Vagina (tissue), 2 donors: ENCODE results near the gene CFDP1. TPM values are rescaled to one million over a fixed set of nuclear protein-coding genes. Genes with fewer than 3 reads are reported as not detected.
A peak's percentile ranks its signal among the peaks of the same experiment; 100 is the strongest.

Experiments used
- DNase-seq, 2 donors: peaks; one replicate each; pipeline ENCODE4 v3.0.0-alpha.2; 2017; ENCODE audit errors: extremely low spot score in 2 of 2
- H3K27ac ChIP-seq: fragments of 200-600 bp; sonication (generic); one replicate; pipeline ENCODE4 v1.5.1; 2019
- H3K27me3 ChIP-seq: fragments of 200-600 bp; sonication (generic); one replicate; pipeline ENCODE4 v1.5.1; 2019
- H3K36me3 ChIP-seq, 2 donors: fragments of 200-600 bp; sonication (generic); one replicate each; pipeline ENCODE4 v1.5.1; 2017 to 2019
- H3K4me1 ChIP-seq: fragments of 200-600 bp; sonication (generic); one replicate; pipeline ENCODE4 v1.5.1; 2019
- H3K4me3 ChIP-seq, 2 donors: fragments of 200-600 bp; sonication (generic); 1 replicate in 1 of 2; 2 replicates in 1 of 2; pipeline ENCODE4 v1.5.1; 2016 to 2019
- H3K9me3 ChIP-seq: fragments of 200-600 bp; sonication (generic); one replicate; pipeline ENCODE4 v1.5.1; 2019
- POLR2A ChIP-seq, 2 donors: fragments of 450-650 bp; IDR thresholded peaks; one replicate each; pipeline ENCODE4 v1.6.1; 2017; ENCODE audit warnings: antibody characterized with exemption in 2 of 2, mild to moderate bottlenecking in 2 of 2, moderate library complexity in 2 of 2
- POLR2AphosphoS5 ChIP-seq, 2 donors: sonication (generic); formaldehyde crosslinking; IDR thresholded peaks; one replicate each; pipeline ENCODE4 v1.9.0; 2017; ENCODE audit warnings: antibody characterized with exemption in 2 of 2, mild to moderate bottlenecking in 2 of 2, low read depth in 1 of 2; ENCODE audit not compliant: insufficient read depth in 1 of 2
- intact Hi-C: fragments of 100-400 bp; cut with DNase I; formaldehyde crosslinking; loops from one replicate; pipeline ENCODE4 v1.15.1; 2023
- total RNA-seq: library from RNA; depleted of rRNA; stranded (reverse); fragments of >200 nt; gene quantifications from one replicate; pipeline ENCODE4 v1.2.3, GENCODE V29; 2016
- TF ChIP-seq, protein P1 (sequence below), 3 experiments: fragments of 450-650 bp in 2 of 3; fragments of 200-600 bp in 1 of 3; sonication (generic) in 1 of 3; IDR thresholded peaks; one replicate each; pipeline ENCODE4 v1.5.1; 2017 to 2019; ENCODE audit warnings: antibody characterized with exemption in 3 of 3, mild to moderate bottlenecking in 2 of 3, moderate library complexity in 2 of 3

Gene CFDP1
- total RNA-seq, 1 donor from 2014 or later: 45.7 TPM

DNA sequence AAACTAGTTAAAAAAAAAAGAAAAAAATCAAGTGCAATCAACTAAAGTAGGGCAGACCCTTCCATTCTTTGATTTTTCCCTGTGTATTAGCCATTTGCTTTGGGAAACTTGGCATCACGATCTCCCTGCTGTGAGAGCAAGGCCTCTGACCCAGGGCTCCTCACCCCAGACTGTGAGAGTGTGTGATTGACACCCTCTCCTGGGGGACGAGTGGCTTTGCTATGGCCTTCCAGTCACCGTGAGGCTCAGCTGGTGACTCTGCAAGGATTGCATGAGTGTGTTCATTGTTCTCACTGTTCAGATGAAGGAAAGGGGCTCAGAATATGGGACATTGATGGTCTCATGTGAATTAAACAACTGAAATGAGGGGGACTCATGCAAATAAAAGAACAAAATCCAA lies 112.9 kb downstream of the CFDP1 start:
- intact Hi-C loops: no loop called here
- Histone ChIP-seq H3K9me3 (no peaks in the 10 kb centered on the region), H3K27ac (peak overlapping the region; percentile 77), H3K4me3 (no peak overlapping the region), H3K36me3 (no peaks in the 10 kb centered on the region), H3K27me3 (no peaks in the 10 kb centered on the region), H3K4me1 (peaks cover 28% of the 10 kb centered on the region)
- no peak for DNase-seq
- no peak for TF ChIP-seq POLR2AphosphoS5 (IDR thresholded peaks at IDR 0.05; ENCODE audit: insufficient read depth in 1 of 2, low read depth in 1 of 2)
- TF ChIP-seq, protein P1, sequence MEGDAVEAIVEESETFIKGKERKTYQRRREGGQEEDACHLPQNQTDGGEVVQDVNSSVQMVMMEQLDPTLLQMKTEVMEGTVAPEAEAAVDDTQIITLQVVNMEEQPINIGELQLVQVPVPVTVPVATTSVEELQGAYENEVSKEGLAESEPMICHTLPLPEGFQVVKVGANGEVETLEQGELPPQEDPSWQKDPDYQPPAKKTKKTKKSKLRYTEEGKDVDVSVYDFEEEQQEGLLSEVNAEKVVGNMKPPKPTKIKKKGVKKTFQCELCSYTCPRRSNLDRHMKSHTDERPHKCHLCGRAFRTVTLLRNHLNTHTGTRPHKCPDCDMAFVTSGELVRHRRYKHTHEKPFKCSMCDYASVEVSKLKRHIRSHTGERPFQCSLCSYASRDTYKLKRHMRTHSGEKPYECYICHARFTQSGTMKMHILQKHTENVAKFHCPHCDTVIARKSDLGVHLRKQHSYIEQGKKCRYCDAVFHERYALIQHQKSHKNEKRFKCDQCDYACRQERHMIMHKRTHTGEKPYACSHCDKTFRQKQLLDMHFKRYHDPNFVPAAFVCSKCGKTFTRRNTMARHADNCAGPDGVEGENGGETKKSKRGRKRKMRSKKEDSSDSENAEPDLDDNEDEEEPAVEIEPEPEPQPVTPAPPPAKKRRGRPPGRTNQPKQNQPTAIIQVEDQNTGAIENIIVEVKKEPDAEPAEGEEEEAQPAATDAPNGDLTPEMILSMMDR (IDR thresholded peaks at IDR 0.05): no peak
- no peak for TF ChIP-seq POLR2A (IDR thresholded peaks at IDR 0.05)

DNA sequence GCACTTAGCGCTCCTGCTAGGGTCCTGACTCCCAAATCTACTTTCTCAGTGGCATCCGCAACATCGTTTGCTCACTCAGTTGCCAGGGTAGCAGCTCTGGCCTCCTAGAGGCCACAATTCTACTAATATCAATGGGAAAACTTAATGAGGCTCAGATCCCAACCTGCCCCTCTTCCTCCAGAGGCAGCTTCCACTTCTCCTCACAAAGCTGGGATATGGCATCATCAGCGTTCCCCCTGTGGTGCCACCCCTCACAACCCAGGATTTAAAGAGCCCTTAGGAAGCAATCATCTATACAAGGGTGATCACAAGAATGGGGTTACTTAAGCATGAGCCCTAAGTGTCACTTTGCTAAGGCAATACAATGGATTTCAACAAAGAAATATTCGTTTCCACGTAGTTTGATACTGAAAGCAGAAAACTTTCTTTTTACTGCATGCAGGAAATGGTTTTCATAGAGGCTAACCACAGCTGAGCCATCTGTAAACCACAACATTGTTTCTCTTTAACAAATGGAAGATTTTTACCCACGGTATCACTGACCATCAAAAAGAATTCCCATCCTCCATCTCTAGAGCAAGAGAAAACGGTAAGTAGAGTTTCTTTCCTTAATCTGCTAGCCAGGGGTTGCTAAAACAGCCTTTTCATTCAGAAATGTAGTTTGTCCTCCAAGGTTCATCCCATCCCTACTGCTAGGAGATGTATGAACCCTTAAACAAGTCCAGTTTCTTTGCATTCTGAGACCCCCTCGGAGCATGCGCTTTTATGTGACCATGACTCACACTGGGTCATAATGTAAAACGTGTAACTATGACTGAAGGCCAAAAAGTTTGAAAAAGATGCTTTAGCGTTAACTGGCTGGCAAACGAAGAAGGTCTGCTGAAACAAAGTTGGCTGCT lies 113.5 kb downstream of the CFDP1 start:
- H3K36me3 ChIP-seq: no peaks in the 10 kb centered on the region
- no peak for DNase-seq
- peak overlapping the region; percentile 77 for H3K27ac ChIP-seq
- no peaks in the 10 kb centered on the region for H3K9me3 ChIP-seq
- H3K27me3 ChIP-seq: no peaks in the 10 kb centered on the region
- no peak overlapping the region for H3K4me3 ChIP-seq
- no peak for TF ChIP-seq POLR2AphosphoS5 (IDR thresholded peaks at IDR 0.05; ENCODE audit: insufficient read depth in 1 of 2, low read depth in 1 of 2)
- no peak for TF ChIP-seq POLR2A (IDR thresholded peaks at IDR 0.05)
- TF ChIP-seq, protein P1 (IDR thresholded peaks at IDR 0.05): no peak
- peaks cover 28% of the 10 kb centered on the region for H3K4me1 ChIP-seq
- intact Hi-C loops: no loop called here

DNA sequence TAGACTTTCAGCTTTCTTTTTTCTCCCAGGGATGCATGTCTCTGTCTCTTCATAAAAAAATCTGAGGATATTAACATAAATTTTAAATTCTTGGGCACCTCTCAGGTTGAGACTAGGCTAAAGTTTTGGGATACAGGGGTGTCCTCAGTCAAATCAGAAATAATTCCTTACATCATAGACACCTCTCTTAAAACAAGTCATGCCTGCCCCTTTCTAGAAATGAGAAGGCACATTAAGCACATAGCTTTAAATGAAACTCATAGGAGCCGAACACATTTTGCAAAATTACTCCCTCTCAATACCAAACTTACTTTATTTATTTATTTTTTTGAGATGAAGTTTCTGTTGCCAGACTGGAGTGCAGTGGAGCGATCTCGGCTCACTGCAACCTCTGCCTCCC lies 114.6 kb downstream of the CFDP1 start:
- intact Hi-C loops: no loop called here
- Histone ChIP-seq H3K4me3 (no peak overlapping the region), H3K27ac (no peak overlapping the region), H3K36me3 (no peaks in the 10 kb centered on the region), H3K27me3 (no peaks in the 10 kb centered on the region), H3K4me1 (peaks cover 28% of the 10 kb centered on the region), H3K9me3 (no peaks in the 10 kb centered on the region)
- TF ChIP-seq POLR2A (IDR thresholded peaks at IDR 0.05) (no peak), POLR2AphosphoS5 (IDR thresholded peaks at IDR 0.05; ENCODE audit: insufficient read depth in 1 of 2, low read depth in 1 of 2) (no peak)
- TF ChIP-seq, protein P1 (IDR thresholded peaks at IDR 0.05): no peak
- no peak for DNase-seq

DNA sequence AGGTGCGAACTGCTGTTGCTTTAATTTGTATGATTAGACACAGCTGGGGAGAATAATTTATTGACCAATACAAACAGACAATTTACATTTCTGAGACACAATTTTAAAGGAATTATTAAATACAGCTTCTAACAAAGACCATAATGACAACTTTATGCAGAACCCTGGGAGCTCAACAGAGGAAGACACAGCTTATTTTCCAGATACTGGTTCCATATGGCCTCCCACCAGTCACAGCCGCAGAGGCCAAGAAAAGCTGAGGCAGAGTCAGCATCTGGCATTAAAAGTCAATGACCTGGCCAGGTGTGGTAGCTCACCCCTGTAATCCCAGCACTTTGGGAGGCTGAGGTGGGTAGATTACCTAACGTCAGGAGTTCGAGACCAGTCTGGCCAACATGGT lies 115.8 kb downstream of the CFDP1 start:
- no peaks in the 10 kb centered on the region for H3K27me3 ChIP-seq
- DNase-seq: no peak
- no peak overlapping the region for H3K4me3 ChIP-seq
- no peak overlapping the region for H3K27ac ChIP-seq
- no peaks in the 10 kb centered on the region for H3K36me3 ChIP-seq
- intact Hi-C loops: no loop called here
- H3K9me3 ChIP-seq: no peaks in the 10 kb centered on the region
- peaks cover 29% of the 10 kb centered on the region for H3K4me1 ChIP-seq
- no peak for TF ChIP-seq POLR2AphosphoS5 (IDR thresholded peaks at IDR 0.05; ENCODE audit: insufficient read depth in 1 of 2, low read depth in 1 of 2)
- no peak for TF ChIP-seq POLR2A (IDR thresholded peaks at IDR 0.05)
- TF ChIP-seq, protein P1 (IDR thresholded peaks at IDR 0.05): no peak

DNA sequence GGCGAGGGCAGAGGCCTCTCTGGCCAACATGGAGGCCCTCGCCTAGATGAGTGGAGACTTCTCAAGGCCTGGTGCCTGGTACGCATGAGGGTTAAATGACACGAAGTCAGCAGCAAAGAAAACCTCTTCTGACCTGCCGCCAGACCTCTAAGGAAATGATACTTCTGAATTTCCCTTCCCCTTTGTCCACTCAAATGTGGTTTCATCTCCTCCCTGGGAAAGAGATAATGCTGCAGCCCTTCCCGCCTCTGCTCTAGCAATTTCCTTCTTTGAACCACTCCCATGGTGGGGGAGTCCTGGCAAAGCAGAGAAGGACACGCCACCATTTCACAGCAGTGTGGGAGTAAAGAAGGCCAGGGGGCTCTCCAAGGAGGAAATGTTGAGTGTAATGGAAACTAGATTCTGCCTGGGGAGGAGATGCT lies 116.2 kb downstream of the CFDP1 start:
- DNase-seq: no peak
- Histone ChIP-seq H3K4me1 (peaks cover 34% of the 10 kb centered on the region), H3K27me3 (no peaks in the 10 kb centered on the region), H3K36me3 (no peaks in the 10 kb centered on the region), H3K9me3 (no peaks in the 10 kb centered on the region), H3K27ac (peak overlapping the region; percentile 10), H3K4me3 (no peak overlapping the region)
- intact Hi-C loops: no loop called here
- no peak for TF ChIP-seq POLR2A (IDR thresholded peaks at IDR 0.05)
- TF ChIP-seq, protein P1 (IDR thresholded peaks at IDR 0.05): no peak
- TF ChIP-seq POLR2AphosphoS5 (IDR thresholded peaks at IDR 0.05; ENCODE audit: insufficient read depth in 1 of 2, low read depth in 1 of 2): no peak
